ENCODE results near the gene JPH3. TPM values are rescaled to one million over a fixed set of nuclear protein-coding genes. Genes with fewer than 3 reads are reported as not detected.

JPH3 gene
- total RNA-seq, 4 donors from 2014 or later, result 0.22 to 1.1 (median 0.29) TPM; not detected in 1

- H3K27ac ChIP-seq, result no peak overlapping the region
- no peak overlapping the region for H3K4me3 ChIP-seq (replicated peaks in 1 of 3)
- 91 to 95% methylated on average over 21 to 28 of the region's 29 CpGs for WGBS, 2 donors
- intact Hi-C loops (cut with DNase I), result no loop called here
- H3K27me3 ChIP-seq, result no peaks in the 10 kb centered on the region
- no peaks in the 10 kb centered on the region for H3K36me3 ChIP-seq
- H3K9me3 ChIP-seq, result no peaks in the 10 kb centered on the region
- peaks cover 0 to 4% of the 10 kb centered on the region in 2 donors for H3K4me1 ChIP-seq
- DNase-seq, result no peak
- TF ChIP-seq POLR2A (IDR thresholded peaks at IDR 0.05) (no peak), CTCF (IDR thresholded peaks at IDR 0.05) (no peak)
Measured at GRCh38 chr16:87561200-87562105, 40.9 kb upstream of the JPH3 start.

DNA sequence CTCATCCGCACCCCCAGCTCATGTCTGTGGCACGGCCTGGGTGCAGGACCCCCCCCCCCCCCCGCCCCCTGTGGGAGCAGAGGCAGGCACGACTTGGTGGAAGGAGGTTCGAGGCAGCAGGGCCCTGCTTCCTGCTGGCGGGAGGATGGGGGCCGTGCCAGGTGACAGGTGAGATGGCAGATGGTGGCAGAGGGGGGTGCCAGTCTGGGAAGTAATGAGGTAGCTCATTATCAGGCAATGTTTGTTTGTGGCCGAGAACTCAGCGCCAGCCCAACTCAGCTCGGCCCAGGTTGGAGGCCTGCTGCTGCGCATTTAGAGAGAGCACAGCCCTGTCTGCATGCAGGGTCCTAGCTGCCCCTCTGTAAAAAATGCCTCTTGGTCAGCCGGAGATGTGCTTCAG lies 40.1 kb upstream of the JPH3 start:
- WGBS, 2 donors, result 76 to 77% methylated on average over 9 to 11 of the region's 12 CpGs
- intact Hi-C loops (cut with DNase I), result no loop called here
- H3K4me3 ChIP-seq (replicated peaks in 1 of 3), result no peak overlapping the region
- no peaks in the 10 kb centered on the region for H3K9me3 ChIP-seq
- no peaks in the 10 kb centered on the region for H3K4me1 ChIP-seq
- no peak for DNase-seq
- H3K36me3 ChIP-seq, result no peaks in the 10 kb centered on the region
- no peaks in the 10 kb centered on the region for H3K27me3 ChIP-seq
- TF ChIP-seq POLR2A (IDR thresholded peaks at IDR 0.05) (no peak), CTCF (IDR thresholded peaks at IDR 0.05) (no peak)
- no peak overlapping the region for H3K27ac ChIP-seq

DNA sequence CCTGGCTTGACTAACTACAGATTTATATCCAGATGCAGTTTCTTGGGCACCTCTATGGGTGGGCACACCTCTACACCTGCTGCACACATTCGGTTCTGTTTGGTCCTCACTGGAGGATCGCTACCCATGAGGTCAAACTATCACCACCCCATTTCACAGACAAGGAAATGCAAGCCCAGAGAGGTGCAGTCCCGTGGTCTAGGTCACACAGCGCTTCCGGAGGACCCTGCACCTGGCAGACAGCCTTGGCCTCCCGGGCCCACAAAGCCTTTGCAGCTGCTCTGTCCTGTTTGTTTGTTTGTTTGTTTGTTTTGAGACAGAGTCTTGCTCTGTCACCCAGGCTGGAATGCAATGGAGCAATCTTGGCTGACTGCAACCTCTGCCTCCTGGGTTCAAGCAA lies 39.3 kb upstream of the JPH3 start:
- 89 to 91% methylated on average over 6 of the region's 6 CpGs for WGBS, 2 donors
- Histone ChIP-seq H3K4me3 (replicated peaks in 1 of 3) (no peak overlapping the region), H3K27ac (no peak overlapping the region), H3K9me3 (no peaks in the 10 kb centered on the region), H3K27me3 (no peaks in the 10 kb centered on the region), H3K4me1 (no peaks in the 10 kb centered on the region), H3K36me3 (no peaks in the 10 kb centered on the region)
- no peak for DNase-seq
- TF ChIP-seq CTCF (IDR thresholded peaks at IDR 0.05) (no peak), POLR2A (IDR thresholded peaks at IDR 0.05) (no peak)
- intact Hi-C loops (cut with DNase I), result no loop called here

DNA sequence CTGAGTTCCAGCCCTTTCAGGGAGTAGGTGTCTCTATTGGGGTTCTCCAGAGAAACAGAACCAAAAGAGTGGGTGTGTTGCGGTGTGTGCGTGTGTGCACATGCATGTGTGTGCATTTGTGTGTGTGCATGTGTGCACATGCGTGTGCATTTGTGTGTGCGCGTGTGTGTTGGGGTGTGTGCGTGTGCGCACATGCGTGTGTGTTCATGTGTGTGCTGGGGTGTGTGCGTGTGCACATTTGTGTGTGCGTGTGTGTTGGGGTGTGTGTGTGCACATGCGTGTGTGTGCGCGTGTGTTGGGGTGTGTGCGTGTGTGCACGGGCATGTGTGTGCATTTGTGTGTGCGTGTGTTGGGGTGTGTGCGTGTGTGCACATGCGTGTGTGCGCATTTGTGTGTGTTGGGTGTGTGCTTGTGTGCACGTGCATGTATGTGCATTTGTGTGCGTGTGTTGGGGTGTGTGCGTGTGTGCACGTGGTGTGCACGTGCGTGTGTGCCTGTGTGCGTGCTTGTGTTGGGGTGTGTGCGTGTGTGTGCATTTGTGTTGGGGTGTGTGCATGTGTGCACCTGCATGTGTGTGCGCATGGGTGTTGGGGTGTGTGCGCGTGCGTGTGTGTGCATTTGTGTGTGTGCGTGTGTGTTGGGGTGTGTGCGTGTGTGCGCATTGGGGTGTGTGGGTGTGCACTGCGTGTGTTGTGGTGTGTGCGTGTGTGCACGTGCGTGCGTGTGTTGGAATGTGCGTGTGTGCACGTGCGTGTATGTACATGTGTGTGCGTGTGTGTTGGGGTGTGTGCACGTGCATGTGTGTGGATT lies 38.4 kb upstream of the JPH3 start:
- intact Hi-C loops (cut with DNase I), result no loop called here
- no peaks in the 10 kb centered on the region for H3K27me3 ChIP-seq
- no peak overlapping the region for H3K27ac ChIP-seq
- TF ChIP-seq CTCF (IDR thresholded peaks at IDR 0.05) (no peak), POLR2A (IDR thresholded peaks at IDR 0.05) (no peak)
- no peak for DNase-seq
- H3K4me1 ChIP-seq, result no peaks in the 10 kb centered on the region
- WGBS, 2 donors, result 81 to 82% methylated on average over 42 to 43 of the region's 44 CpGs
- H3K9me3 ChIP-seq, result no peaks in the 10 kb centered on the region
- no peaks in the 10 kb centered on the region for H3K36me3 ChIP-seq
- H3K4me3 ChIP-seq (replicated peaks in 1 of 3), result no peak overlapping the region

DNA sequence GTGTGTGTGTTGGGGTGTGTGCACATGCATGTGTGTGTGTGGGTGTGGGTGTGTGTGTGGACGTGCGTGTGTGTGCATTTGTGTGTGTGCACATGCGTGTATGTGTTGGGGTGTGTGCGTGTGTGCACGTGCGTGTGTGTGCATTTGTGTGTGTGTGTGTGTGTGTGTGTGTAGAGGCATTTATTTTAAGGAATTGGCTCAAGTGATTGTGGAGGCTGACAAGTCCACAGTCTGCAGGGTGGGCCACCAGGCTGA lies 37.9 kb upstream of the JPH3 start:
- intact Hi-C loops (cut with DNase I), result no loop called here
- Histone ChIP-seq H3K4me3 (replicated peaks in 1 of 3) (no peak overlapping the region), H3K9me3 (no peaks in the 10 kb centered on the region), H3K27me3 (no peaks in the 10 kb centered on the region), H3K36me3 (no peaks in the 10 kb centered on the region), H3K27ac (no peak overlapping the region), H3K4me1 (no peaks in the 10 kb centered on the region)
- no peak for DNase-seq
- WGBS, 2 donors, result 90 to 92% methylated on average over 6 of the region's 6 CpGs
- TF ChIP-seq POLR2A (IDR thresholded peaks at IDR 0.05) (no peak), CTCF (IDR thresholded peaks at IDR 0.05) (no peak)
